Activated T-cell treated with anti-CD3 and anti-CD28 coated beads, Interleukin-2, amount 50 U/mL, for 4 hours (primary cell): ENCODE results near the gene STAG1. TPM values are rescaled to one million over a fixed set of nuclear protein-coding genes. Genes with fewer than 3 reads are reported as not detected.
"Not testable (repeated sequence)": the region's sequence is repeated elsewhere in the genome, so short reads cannot be mapped to it uniquely, and the experiment has no call there.

Source experiments
- ATAC-seq, 2 donors: fragments of 200-7000 bp; cut with Tn5 transposase; one replicate each; pipeline ENCODE4 v1.10.0; 2021
- DNase-seq: peaks from one replicate; pipeline ENCODE4 v3.0.0-alpha.2; 2020
- H3K27me3 Mint-ChIP-seq: one replicate; pipeline ENCODE4 v1.8.0; 2021; ENCODE audit warnings: low read depth, mixed read lengths
- H3K36me3 Mint-ChIP-seq: one replicate; pipeline ENCODE4 v1.8.0; 2022; ENCODE audit warnings: mixed read lengths; ENCODE audit not compliant: insufficient read depth
- H3K4me1 Mint-ChIP-seq: one replicate; pipeline ENCODE4 v1.8.0; 2021; ENCODE audit warnings: low read depth, mixed read lengths
- H3K4me3 Mint-ChIP-seq: one replicate; pipeline ENCODE4 v1.8.0; 2021; ENCODE audit warnings: mild to moderate bottlenecking, moderate library complexity, mixed read lengths
- H3K9me3 Mint-ChIP-seq: one replicate; pipeline ENCODE4 v1.8.0; 2021; ENCODE audit warnings: mixed read lengths
- total RNA-seq, 3 donors: library from RNA; stranded (reverse); gene quantifications; one replicate each; pipeline ENCODE4 v1.2.1, GENCODE V29; 2021

The STAG1 gene
- total RNA-seq, 3 donors from 2014 or later, result 44.6 to 46.2 (median 44.6) TPM

- H3K27me3 Mint-ChIP-seq, result no peaks in the 10 kb centered on the region
- H3K9me3 Mint-ChIP-seq, result no peaks in the 10 kb centered on the region
- ATAC-seq (no peak), DNase-seq (no peak)
- no peak overlapping the region for H3K4me3 Mint-ChIP-seq
- peaks cover 15% of the 10 kb centered on the region for H3K4me1 Mint-ChIP-seq
- H3K36me3 Mint-ChIP-seq, result peaks cover 6% of the 10 kb centered on the region
Measured at GRCh38 chr3:136544532-136544931, 207.6 kb downstream of the STAG1 start.

GRCh38 chr3:136543385-136543784 is 208.8 kb downstream of the STAG1 start:
- H3K4me3 Mint-ChIP-seq, result no peak overlapping the region
- ATAC-seq (no peak), DNase-seq (no peak)
- no peaks in the 10 kb centered on the region for H3K27me3 Mint-ChIP-seq
- H3K9me3 Mint-ChIP-seq, result no peaks in the 10 kb centered on the region
- peaks cover 8% of the 10 kb centered on the region for H3K36me3 Mint-ChIP-seq
- peaks cover 15% of the 10 kb centered on the region for H3K4me1 Mint-ChIP-seq

GRCh38 chr3:136535906-136536305 is 216.3 kb downstream of the STAG1 start:
- ATAC-seq, result no peak
- DNase-seq, result no peak
- H3K4me3 Mint-ChIP-seq, result no peak overlapping the region
- peaks cover 39% of the 10 kb centered on the region for H3K36me3 Mint-ChIP-seq
- peaks cover 21% of the 10 kb centered on the region for H3K9me3 Mint-ChIP-seq
- peaks cover 4% of the 10 kb centered on the region for H3K4me1 Mint-ChIP-seq
- no peaks in the 10 kb centered on the region for H3K27me3 Mint-ChIP-seq

DNA sequence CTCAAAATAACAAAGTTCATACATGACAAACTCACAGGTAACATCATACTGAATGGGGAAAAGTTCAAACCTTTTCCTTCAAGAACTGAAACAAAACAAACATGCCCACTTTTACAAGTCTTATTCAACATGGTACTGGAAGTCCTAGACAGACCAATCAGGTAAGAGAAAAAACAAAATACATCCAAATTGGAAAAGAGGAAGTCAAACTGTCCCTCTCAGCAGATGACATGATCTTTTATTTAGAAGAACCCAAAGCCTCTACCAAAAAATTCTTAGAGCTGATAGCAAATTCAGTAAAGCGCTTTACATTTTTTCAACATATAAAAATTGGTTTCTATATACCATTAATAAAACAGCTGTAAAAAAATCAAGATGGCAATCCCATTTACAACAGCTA is 219.4 kb downstream of the STAG1 start:
- H3K4me3 Mint-ChIP-seq, result no peak overlapping the region
- H3K9me3 Mint-ChIP-seq, result peaks cover 34% of the 10 kb centered on the region
- H3K27me3 Mint-ChIP-seq, result no peaks in the 10 kb centered on the region
- peaks cover 53% of the 10 kb centered on the region for H3K36me3 Mint-ChIP-seq
- DNase-seq, result no peak
- peaks cover 13% of the 10 kb centered on the region for H3K4me1 Mint-ChIP-seq
- ATAC-seq, result no peak

DNA sequence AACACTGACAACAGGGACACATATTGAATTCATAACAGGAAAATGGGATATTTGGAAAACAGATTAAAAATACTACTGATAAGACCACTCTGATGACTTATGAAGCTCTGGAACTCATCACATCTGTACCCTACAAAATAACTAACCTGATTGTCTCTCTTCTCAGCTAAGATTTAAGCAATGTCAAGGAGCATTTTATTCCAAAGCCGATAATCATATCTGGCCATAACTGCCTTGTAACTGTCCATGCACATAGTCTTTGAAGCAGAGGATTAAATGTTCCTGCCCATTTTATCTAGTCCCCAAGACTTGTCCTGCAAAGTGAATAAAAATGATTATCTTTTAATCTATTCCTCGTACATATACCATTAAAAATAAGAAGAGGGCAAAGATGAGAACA is 234.1 kb downstream of the STAG1 start:
- no peak overlapping the region for H3K4me3 Mint-ChIP-seq
- H3K9me3 Mint-ChIP-seq, result no peaks in the 10 kb centered on the region
- peaks cover 6% of the 10 kb centered on the region for H3K4me1 Mint-ChIP-seq
- H3K36me3 Mint-ChIP-seq, result peaks cover 15% of the 10 kb centered on the region
- DNase-seq (no peak), ATAC-seq (no peak)
- no peaks in the 10 kb centered on the region for H3K27me3 Mint-ChIP-seq

DNA sequence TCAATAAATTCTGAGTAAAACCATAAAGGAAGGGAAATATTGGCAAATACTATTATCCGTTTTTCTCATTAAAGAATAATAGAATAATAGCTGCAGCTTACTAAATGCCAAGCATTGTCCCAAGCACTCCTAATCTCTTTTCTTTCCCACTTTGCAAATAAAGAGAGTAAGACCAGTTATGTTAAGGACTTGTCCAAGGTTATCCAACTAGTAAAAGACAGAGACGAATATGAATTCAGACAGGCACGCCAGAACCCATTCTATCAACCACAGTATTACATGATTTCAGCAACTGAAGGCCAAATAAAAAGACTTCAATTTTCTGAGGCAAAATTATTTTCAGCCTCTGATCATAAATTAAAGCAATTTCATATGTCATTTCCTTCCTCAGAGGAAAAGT is 235.5 kb downstream of the STAG1 start:
- Mint-ChIP-seq H3K4me1 (peaks cover 9% of the 10 kb centered on the region), H3K36me3 (peaks cover 15% of the 10 kb centered on the region), H3K27me3 (no peaks in the 10 kb centered on the region), H3K4me3 (no peak overlapping the region), H3K9me3 (no peaks in the 10 kb centered on the region)
- DNase-seq (no peak), ATAC-seq (no peak)

DNA sequence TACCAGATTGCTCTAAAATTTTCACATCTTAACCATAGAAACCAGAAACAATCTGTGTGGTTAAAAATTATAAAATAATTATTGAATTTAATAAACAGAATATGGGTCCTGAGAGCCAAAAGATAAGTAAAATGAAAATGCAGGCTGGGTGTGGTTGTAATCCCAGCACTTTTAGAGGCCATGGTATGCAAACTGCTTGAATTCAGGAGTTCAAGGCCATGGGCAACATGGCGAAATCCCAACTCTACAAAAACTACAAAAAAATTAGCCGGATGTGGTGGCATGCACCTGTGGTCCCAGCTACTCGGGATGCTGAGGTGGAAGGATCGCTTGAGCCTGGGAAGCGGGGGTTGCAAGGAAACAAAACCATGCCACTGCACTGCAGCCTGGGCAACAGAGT is 236.1 kb downstream of the STAG1 start:
- no peaks in the 10 kb centered on the region for H3K9me3 Mint-ChIP-seq
- H3K36me3 Mint-ChIP-seq, result peaks cover 14% of the 10 kb centered on the region
- peaks cover 9% of the 10 kb centered on the region for H3K4me1 Mint-ChIP-seq
- no peak overlapping the region for H3K4me3 Mint-ChIP-seq
- no peak for DNase-seq
- no peaks in the 10 kb centered on the region for H3K27me3 Mint-ChIP-seq
- no peak for ATAC-seq

- peaks cover 16% of the 10 kb centered on the region for H3K36me3 Mint-ChIP-seq
- not testable (repeated sequence) for H3K27me3 Mint-ChIP-seq, ATAC-seq, H3K4me3 Mint-ChIP-seq, H3K4me1 Mint-ChIP-seq, DNase-seq, H3K9me3 Mint-ChIP-seq
Measured at GRCh38 chr3:136514533-136514932, 237.6 kb downstream of the STAG1 start.

- ATAC-seq, result no peak
Measured at GRCh38 chr3:136513367-136513766, 238.8 kb downstream of the STAG1 start.

GRCh38 chr3:136512381-136512780 is 239.8 kb downstream of the STAG1 start:
- no peaks in the 10 kb centered on the region for H3K9me3 Mint-ChIP-seq

More at GRCh38 chr3:136513367-136513766, 238.8 kb downstream of the STAG1 start:
- Mint-ChIP-seq H3K4me3 (no peak overlapping the region), H3K27me3 (no peaks in the 10 kb centered on the region), H3K36me3 (peaks cover 17% of the 10 kb centered on the region), H3K4me1 (peaks cover 6% of the 10 kb centered on the region), H3K9me3 (no peaks in the 10 kb centered on the region)
- no peak for DNase-seq

GRCh38 chr3:136505676-136506075 is 246.5 kb downstream of the STAG1 start:
- Mint-ChIP-seq H3K9me3 (no peaks in the 10 kb centered on the region), H3K4me1 (no peaks in the 10 kb centered on the region), H3K36me3 (peaks cover 24% of the 10 kb centered on the region), H3K4me3 (no peak overlapping the region), H3K27me3 (no peaks in the 10 kb centered on the region)
- ATAC-seq (no peak), DNase-seq (no peak)

More at GRCh38 chr3:136512381-136512780, 239.8 kb downstream of the STAG1 start:
- no peak for ATAC-seq
- H3K27me3 Mint-ChIP-seq, result no peaks in the 10 kb centered on the region
- H3K4me3 Mint-ChIP-seq, result no peak overlapping the region
- no peak for DNase-seq
- peaks cover 6% of the 10 kb centered on the region for H3K4me1 Mint-ChIP-seq
- peaks cover 21% of the 10 kb centered on the region for H3K36me3 Mint-ChIP-seq

DNA sequence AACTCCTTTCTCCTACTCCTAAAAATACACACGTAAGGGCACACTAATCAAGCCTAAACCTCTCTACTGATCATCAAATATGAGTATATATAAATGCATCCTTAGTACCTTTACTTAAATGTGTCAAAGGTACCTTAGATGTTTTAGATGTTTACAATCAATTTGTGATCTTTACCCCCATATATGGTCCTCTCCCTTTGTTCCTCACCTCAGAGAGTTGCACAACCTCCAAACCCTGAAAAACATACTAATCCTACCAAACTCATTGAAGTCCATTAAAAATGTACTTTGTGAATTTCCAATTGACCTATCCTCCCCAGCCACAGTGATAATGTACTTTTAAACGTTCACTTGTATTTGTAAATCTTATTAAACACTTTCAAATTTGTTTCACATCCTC is 249.1 kb downstream of the STAG1 start:
- H3K4me3 Mint-ChIP-seq, result no peak overlapping the region
- DNase-seq (no peak), ATAC-seq (no peak)
- H3K27me3 Mint-ChIP-seq, result no peaks in the 10 kb centered on the region
- no peaks in the 10 kb centered on the region for H3K4me1 Mint-ChIP-seq
- no peaks in the 10 kb centered on the region for H3K9me3 Mint-ChIP-seq
- peaks cover 30% of the 10 kb centered on the region for H3K36me3 Mint-ChIP-seq

DNA sequence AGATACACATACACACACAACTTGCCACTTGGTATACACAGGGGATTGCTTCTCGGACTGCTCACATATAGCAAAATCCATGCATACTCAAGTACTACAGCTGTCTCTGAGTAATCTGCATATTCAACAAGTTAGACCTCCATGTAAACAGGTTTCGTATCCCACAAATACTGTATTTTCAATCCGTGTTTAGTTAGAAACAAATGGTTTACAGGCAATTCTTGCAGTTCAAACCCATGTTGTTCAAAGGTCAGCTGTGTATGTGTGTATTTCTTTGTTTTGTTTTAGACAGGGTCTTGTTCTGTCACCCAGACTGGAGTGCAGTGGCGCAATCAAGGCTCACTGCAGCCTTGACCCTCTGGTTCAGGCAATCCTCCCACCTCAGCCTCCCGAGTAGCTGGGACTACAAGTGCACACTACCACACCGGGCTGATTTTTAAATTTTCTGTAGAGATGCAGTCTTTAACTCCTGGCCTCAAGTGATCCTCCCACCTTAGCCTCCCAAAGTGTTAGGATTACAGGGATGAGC is 253.2 kb downstream of the STAG1 start:
- H3K4me1 Mint-ChIP-seq, result no peaks in the 10 kb centered on the region
- no peaks in the 10 kb centered on the region for H3K27me3 Mint-ChIP-seq
- H3K36me3 Mint-ChIP-seq, result peaks cover 36% of the 10 kb centered on the region
- ATAC-seq (no peak), DNase-seq (no peak)
- H3K4me3 Mint-ChIP-seq, result no peak overlapping the region
- peaks cover 5% of the 10 kb centered on the region for H3K9me3 Mint-ChIP-seq

DNA sequence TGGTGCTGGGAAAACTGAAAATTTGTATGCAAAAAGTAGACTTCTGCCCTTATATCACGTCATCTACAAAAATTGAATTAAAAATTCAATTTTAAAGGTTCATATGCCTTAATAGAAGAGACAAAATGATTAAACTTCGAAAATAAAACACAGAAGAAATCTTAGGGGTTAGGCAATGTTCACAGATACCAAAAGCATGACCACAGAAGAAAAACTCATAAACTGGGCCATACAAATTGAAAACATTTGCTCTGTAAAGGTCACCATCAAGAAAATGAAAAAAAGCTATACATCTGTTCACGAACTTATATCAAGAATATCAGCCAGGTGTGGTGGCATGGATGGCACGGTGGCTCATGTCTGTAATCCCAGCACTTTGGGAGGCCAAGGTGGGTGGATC is 257.0 kb downstream of the STAG1 start:
- no peaks in the 10 kb centered on the region for H3K27me3 Mint-ChIP-seq
- no peak overlapping the region for H3K4me3 Mint-ChIP-seq
- peaks cover 48% of the 10 kb centered on the region for H3K36me3 Mint-ChIP-seq
- no peak for ATAC-seq
- no peaks in the 10 kb centered on the region for H3K4me1 Mint-ChIP-seq
- H3K9me3 Mint-ChIP-seq, result peaks cover 5% of the 10 kb centered on the region
- DNase-seq, result no peak

DNA sequence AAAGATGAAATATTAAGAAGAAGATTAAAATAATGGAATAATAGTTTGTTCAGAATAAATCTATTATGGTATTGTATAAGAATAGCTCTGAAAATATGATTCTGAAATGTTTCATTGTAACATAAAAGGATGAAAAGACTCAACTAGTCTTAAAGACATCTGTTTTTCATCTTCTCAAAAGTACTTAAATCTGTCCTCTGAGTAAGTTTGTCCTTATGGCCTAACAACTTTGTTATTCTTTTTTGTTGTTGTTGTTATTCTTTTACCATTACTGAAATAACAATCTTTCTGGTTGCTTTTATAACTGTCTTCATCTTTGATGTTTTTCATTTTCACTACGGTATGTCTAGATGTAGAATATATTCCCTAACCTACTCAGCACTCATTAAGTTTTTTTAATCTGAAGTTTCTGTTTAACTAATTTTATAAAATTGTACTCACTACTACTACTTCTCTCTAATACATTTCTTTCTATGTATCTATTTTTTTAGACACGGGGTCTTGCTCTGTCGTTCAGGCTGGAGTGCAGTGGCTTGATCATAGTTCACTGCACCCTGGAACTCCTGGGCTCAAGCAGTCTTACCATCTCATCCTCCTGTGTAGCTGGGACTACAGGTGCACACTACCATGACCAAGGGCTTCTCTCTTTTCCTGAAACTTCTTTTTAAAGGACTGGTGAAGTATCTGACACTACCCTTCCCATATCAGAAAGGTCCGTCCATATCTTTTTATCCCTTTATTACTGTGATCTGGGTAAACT is 261.4 kb downstream of the STAG1 start:
- Mint-ChIP-seq H3K36me3 (peaks cover 53% of the 10 kb centered on the region), H3K9me3 (peaks cover 5% of the 10 kb centered on the region), H3K4me1 (no peaks in the 10 kb centered on the region), H3K4me3 (no peak overlapping the region), H3K27me3 (no peaks in the 10 kb centered on the region)
- no peak for ATAC-seq
- no peak for DNase-seq
